IPS-18c (cell line): ENCODE measurements around the gene PEAK1.

ENCODE experiments used
- H3K4me3 ChIP-seq: 2 replicates; pipeline ENCODE4 v1.7.0; 2013; ENCODE audit warnings: low read depth, mild to moderate bottlenecking, low read length, moderate library complexity; ENCODE audit not compliant: insufficient read depth
- H3K9me3 ChIP-seq: one replicate; pipeline ENCODE4 v1.6.1; 2013; ENCODE audit warnings: mild to moderate bottlenecking, low read length, moderate library complexity; ENCODE audit not compliant: control insufficient read depth, insufficient read depth

Gene PEAK1

GRCh38 chr15:77067691-77068367 is 352.1 kb downstream of the PEAK1 start:
- Histone ChIP-seq H3K9me3 (no peaks in the 10 kb centered on the region), H3K4me3 (no peak overlapping the region)

- no peak overlapping the region for H3K4me3 ChIP-seq
- H3K9me3 ChIP-seq = no peaks in the 10 kb centered on the region
Measured at GRCh38 chr15:77066971-77067690, 352.8 kb downstream of the PEAK1 start.

- no peaks in the 10 kb centered on the region for H3K9me3 ChIP-seq
- no peak overlapping the region for H3K4me3 ChIP-seq
Measured at GRCh38 chr15:77064539-77065308, 355.2 kb downstream of the PEAK1 start.

DNA sequence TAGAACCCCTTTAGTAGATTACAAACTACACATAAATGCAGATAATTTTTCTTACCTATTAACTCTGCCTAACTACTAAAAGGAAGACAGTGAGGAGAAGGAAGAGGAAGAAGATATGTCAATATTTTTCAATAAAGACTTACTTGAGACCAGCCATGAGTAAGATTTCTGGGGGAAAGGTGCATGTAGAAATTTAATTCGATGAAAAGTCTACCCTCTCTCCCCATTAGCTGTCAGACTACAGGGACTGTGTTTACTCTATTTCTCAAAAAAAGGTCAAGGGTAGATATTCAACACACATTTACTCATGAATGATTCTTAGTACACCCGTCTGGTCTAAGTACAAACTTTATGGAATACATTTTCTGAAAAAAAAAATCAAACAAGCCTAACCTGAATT is 355.8 kb downstream of the PEAK1 start:
- Histone ChIP-seq H3K9me3 (no peaks in the 10 kb centered on the region), H3K4me3 (no peak overlapping the region)

DNA sequence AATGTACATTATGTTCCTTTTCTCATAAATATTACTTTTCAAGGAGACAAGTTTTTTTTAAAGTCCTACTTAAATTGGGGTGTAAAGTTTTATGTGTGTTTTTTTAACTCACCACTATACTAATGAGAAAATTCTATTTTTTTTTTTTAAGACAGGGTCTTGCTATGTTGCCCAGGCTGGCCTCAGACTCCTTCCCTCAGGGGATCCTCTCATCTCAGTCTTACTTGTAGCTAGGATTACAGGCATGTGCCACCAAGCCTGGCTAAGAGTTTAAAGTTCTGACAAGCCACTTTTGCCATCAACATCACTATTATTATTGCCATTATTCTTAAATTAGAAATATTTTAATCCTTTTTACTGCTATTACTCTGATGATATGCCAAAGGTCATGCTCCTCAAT is 356.7 kb downstream of the PEAK1 start:
- H3K4me3 ChIP-seq = no peak overlapping the region
- no peaks in the 10 kb centered on the region for H3K9me3 ChIP-seq

DNA sequence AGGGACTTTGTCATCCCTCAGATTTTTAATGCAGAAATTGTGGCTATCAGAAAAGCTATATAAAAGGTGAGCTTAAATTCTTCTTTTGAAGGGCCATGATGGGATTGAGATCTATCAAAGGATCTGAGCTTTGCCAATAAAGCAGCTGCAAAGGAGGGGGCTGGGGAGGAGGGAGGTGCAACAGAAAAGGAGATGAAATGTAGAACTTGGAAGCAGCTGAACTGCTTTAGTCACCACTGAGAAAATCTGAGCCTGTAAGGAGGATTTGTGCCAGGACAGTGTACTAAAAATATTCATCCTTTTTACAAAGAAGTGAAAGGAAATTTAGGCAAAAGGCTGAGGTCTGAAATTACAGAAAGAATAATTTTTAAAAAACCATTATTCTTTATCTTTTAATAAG is 359.4 kb downstream of the PEAK1 start:
- no peaks in the 10 kb centered on the region for H3K9me3 ChIP-seq
- H3K4me3 ChIP-seq = no peak overlapping the region

GRCh38 chr15:77059786-77060361 is 360.0 kb downstream of the PEAK1 start:
- Histone ChIP-seq H3K9me3 (no peaks in the 10 kb centered on the region), H3K4me3 (no peak overlapping the region)

DNA sequence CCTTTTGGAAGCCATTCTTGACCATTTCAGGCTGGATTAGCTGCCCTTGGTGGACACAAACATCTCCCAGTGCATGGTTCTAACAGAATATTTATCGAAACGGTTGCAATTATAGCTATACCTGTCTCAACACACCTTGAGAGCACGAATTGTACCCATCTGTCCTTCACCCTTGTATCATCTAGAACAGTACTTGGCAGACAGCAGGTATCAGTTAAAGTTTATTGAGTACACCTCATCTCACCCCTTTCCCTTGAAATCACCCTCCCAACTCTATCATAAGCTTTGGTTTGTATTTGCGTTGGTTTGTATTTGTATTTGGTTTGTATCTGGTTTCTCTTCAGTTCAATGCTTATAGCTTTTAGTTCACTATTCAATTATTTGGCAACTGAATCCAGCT is 361.4 kb downstream of the PEAK1 start:
- no peak overlapping the region for H3K4me3 ChIP-seq

DNA sequence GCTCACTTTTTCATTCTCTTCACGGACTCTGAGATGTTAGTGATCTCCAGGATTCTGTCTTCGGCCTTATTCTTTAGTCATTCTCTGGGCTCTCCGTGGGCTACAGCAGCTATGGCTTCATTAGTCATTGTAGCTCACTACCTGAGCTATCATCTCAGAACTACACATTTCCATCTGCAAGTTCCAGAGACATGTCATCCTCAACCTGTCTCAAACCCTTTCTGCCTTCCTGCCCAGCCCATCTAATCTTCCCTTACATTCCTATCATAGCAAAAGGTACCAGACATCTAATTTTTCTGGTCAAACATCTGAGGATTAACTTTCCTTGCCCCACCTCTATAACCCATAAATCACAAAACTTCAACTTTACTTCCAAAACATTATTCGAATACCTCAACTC is 362.2 kb downstream of the PEAK1 start:
- Histone ChIP-seq H3K9me3 (no peaks in the 10 kb centered on the region), H3K4me3 (no peak overlapping the region)

More for the DNA sequence above, 361.4 kb downstream of the PEAK1 start:
- no peaks in the 10 kb centered on the region for H3K9me3 ChIP-seq

GRCh38 chr15:77057072-77057471 is 362.8 kb downstream of the PEAK1 start:
- H3K9me3 ChIP-seq = no peaks in the 10 kb centered on the region
- no peak overlapping the region for H3K4me3 ChIP-seq

GRCh38 chr15:77053709-77054108 is 366.2 kb downstream of the PEAK1 start:
- H3K4me3 ChIP-seq = no peak overlapping the region
- no peaks in the 10 kb centered on the region for H3K9me3 ChIP-seq

DNA sequence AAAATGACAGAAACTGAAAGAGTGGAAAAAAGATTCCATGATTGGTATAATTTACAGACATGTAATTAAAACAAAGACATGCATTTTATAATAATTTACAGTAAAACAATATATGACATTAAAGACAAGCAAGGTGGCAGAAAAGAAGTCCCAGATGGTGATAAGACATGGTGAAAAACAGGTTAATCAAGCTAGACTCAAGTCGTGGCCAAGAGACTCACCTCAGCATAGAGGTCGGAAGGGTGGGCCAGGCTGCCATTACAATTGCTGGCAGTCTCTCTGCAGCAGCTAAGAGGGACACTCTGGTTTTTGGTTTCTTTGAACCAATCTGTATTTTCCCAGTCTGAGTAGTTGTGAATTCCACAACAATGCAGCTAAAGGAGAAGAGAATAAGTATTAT is 367.3 kb downstream of the PEAK1 start:
- no peak overlapping the region for H3K4me3 ChIP-seq

More for the DNA sequence above, 367.3 kb downstream of the PEAK1 start:
- H3K9me3 ChIP-seq = no peaks in the 10 kb centered on the region
